Measurements from ENCODE around the gene EML6. TPM values are rescaled to one million over a fixed set of nuclear protein-coding genes. Genes with fewer than 3 reads are reported as not detected.

EML6 gene
- total and polyA plus RNA-seq, 2 of the 8 experiments (the other 6 are each of a cell fraction or from before 2014, with no cell fraction given): 1.2 to 1.6 TPM

- H4K5ac ChIP-seq (ENCODE audit: insufficient read length, low read depth, low read length): no peak overlapping the region
- no peak overlapping the region for H3K27ac ChIP-seq (ENCODE audit: low read depth, low read length)
- no peaks in the 10 kb centered on the region for H3K9me3 ChIP-seq (ENCODE audit: insufficient read depth in 2 of 2, low read depth in 1 of 2, low read length in 1 of 2)
- H2AK5ac ChIP-seq (ENCODE audit: low read depth, low read length): no peak overlapping the region
- no peaks in the 10 kb centered on the region for H3K27me3 ChIP-seq (replicated peaks in 1 of 4; ENCODE audit: control insufficient read depth in 3 of 4, extremely low read depth in 1 of 4, insufficient read depth in 3 of 4, low read length in 3 of 4)
- WGBS, 2 experiments (ENCODE audit: extremely low coverage in 1 of 2, insufficient coverage in 1 of 2, insufficient read length in 1 of 2, insufficient replicate concordance in 2 of 2, low coverage in 1 of 2, low lambda C conversion rate in 2 of 2, missing lambda C conversion rate in 1 of 2): 90% methylated on average over 14 of the region's 14 CpGs; no CpG with 5 or more reads in 1 of the 2 experiments
- no peak overlapping the region for H3K56ac ChIP-seq (replicated peaks; ENCODE audit: insufficient read length, low read depth, low read length)
- H3K14ac ChIP-seq (ENCODE audit: insufficient read length): no peak overlapping the region
- H3K4me2 ChIP-seq (ENCODE audit: insufficient read depth in 1 of 2, low read depth in 2 of 2, low read length in 2 of 2): no peak overlapping the region
- H2BK120ac ChIP-seq (replicated peaks; ENCODE audit: low read depth, low read length): no peak overlapping the region
- H3K9ac ChIP-seq (replicated peaks in 1 of 4; ENCODE audit: extremely low read depth in 1 of 4, low read depth in 3 of 4, low read length in 3 of 4): no peak overlapping the region
- H3K79me2 ChIP-seq (ENCODE audit: control insufficient read depth in 1 of 2, insufficient read depth in 2 of 2, low read length in 2 of 2): no peaks in the 10 kb centered on the region
- no peaks in the 10 kb centered on the region for H3K23me2 ChIP-seq (ENCODE audit: low read depth, low read length)
- H2BK15ac ChIP-seq (ENCODE audit: low read length): no peak overlapping the region
- H2BK5ac ChIP-seq (ENCODE audit: low read depth, low read length): no peak overlapping the region
- H2AFZ ChIP-seq (ENCODE audit: low read length): no peak overlapping the region
- H3K79me1 ChIP-seq (ENCODE audit: low read depth, low read length): no peaks in the 10 kb centered on the region; the same call in 1 of the 2 replicates
- H3K18ac ChIP-seq (ENCODE audit: extremely low read depth, low read length): no peak overlapping the region
- no peak overlapping the region for H3K4ac ChIP-seq (replicated peaks; ENCODE audit: insufficient read length, low read depth, low read length)
- DNase-seq (ENCODE audit: low read depth in 1 of 2, low spot score in 2 of 2) (no peak), FAIRE-seq (no peak)
- H3K23ac ChIP-seq (ENCODE audit: insufficient read length): no peak overlapping the region
- H3K36me3 ChIP-seq (ENCODE audit: control insufficient read depth in 2 of 4, insufficient read depth in 4 of 4, low read length in 3 of 4): no peaks in the 10 kb centered on the region
- H2BK20ac ChIP-seq (ENCODE audit: low read length): no peak overlapping the region
- no peak overlapping the region for H3K4me3 ChIP-seq (ENCODE audit: extremely low read depth in 1 of 4, insufficient read depth in 2 of 4, low read depth in 3 of 4, low read length in 4 of 4)
- peaks cover 0 to 2% of the 10 kb centered on the region in 2 experiments for H4K20me1 ChIP-seq (replicated peaks in 1 of 2; ENCODE audit: control insufficient read depth in 1 of 2, insufficient read depth in 2 of 2, low read length in 2 of 2)
- ChIA-PET POLR2A (ENCODE audit: partially characterized antibody) (interaction anchor here (3.3 kb wide), 1 partner anchor 11 kb away, joined by 13 read pairs; no protein-coding TSS in a partner anchor), CTCF (ENCODE audit: partially characterized antibody) (interaction anchor here (0.8 kb wide), 1 partner anchor 254 kb away, joined by 3 read pairs; no protein-coding TSS in a partner anchor)
- H4K91ac ChIP-seq (replicated peaks; ENCODE audit: insufficient read length, low read length): no peak overlapping the region
- no peak overlapping the region for H2BK12ac ChIP-seq (ENCODE audit: low read depth, low read length)
- H3K4me1 ChIP-seq (replicated peaks in 1 of 4; ENCODE audit: control insufficient read depth in 3 of 4, insufficient read depth in 4 of 4, low read length in 3 of 4): peaks cover 2 to 7% (median 4%) of the 10 kb centered on the region in 4 experiments; a peak in 4 of 7 replicates
- no peak overlapping the region for H4K8ac ChIP-seq (ENCODE audit: extremely low read depth, insufficient read depth, low read length)
- TF ChIP-seq MAX (IDR thresholded peaks at IDR 0.05) (no peak), TBP (IDR thresholded peaks at IDR 0.05; ENCODE audit: low read depth, low read length) (no peak), PHF8 (conservative IDR thresholded peaks at IDR 0.05; ENCODE audit: low read depth, low read length) (no peak), NRF1 (IDR thresholded peaks at IDR 0.05; ENCODE audit: low read depth, low read length) (no peak), ZNF274 (IDR thresholded peaks at IDR 0.05; ENCODE audit: borderline replicate concordance, extremely low read depth, low read length) (no peak), SUZ12 (IDR thresholded peaks at IDR 0.05; ENCODE audit: low read length) (no peak), KDM5A (IDR thresholded peaks at IDR 0.05; ENCODE audit: low read length) (no peak), SIRT6 (IDR thresholded peaks at IDR 0.05; ENCODE audit: low read length) (no peak), EZH2 (IDR thresholded peaks at IDR 0.05; ENCODE audit: low read depth, low read length, severe bottlenecking) (no peak), TAF1 (IDR thresholded peaks at IDR 0.05; ENCODE audit: low read depth, low read length) (no peak), RAD21 (IDR thresholded peaks at IDR 0.05 in 1 of 2, conservative IDR thresholded peaks at IDR 0.05 in 1 of 2; ENCODE audit: low read depth in 2 of 2, low read length in 2 of 2) (no peak), SIX5 (IDR thresholded peaks at IDR 0.05; ENCODE audit: low read depth, low read length) (no peak), RBBP5 (IDR thresholded peaks at IDR 0.05; ENCODE audit: borderline replicate concordance, low read depth, low read length) (no peak)
Observed at GRCh38 chr2:54958717-54959371, 235.4 kb downstream of the EML6 start.
